Hepatocyte (in vitro differentiated cells): ENCODE measurements around the gene SNX25.

ENCODE experiments used
- CTCF ChIP-seq: fragments of 200-600 bp; sonication (generic); IDR thresholded peaks from 2 replicates; pipeline ENCODE4 v1.5.1; 2016; ENCODE audit warnings: antibody characterized with exemption, mild to moderate bottlenecking; ENCODE audit not compliant: poor library complexity
- EZH2phosphoT487 ChIP-seq: fragments of 200-600 bp; sonication (generic); IDR thresholded peaks from one replicate; pipeline ENCODE4 v1.6.1; 2018; ENCODE audit warnings: antibody characterized with exemption, mild to moderate bottlenecking, low read depth, moderate library complexity; ENCODE audit not compliant: unreplicated experiment, severe bottlenecking

- TF ChIP-seq CTCF (no peak), EZH2phosphoT487 (no peak)
Observed at GRCh38 chr4:185246453-185246852, 37.1 kb downstream of the SNX25 start.
